Gastrocnemius medialis (tissue), 4 donors: ENCODE data around the gene C10orf95.

Experiments used
- CTCF ChIP-seq, 5 experiments: fragments of 450-650 bp in 3 of 5; fragments of 200-600 bp in 2 of 5; sonication (generic) in 2 of 5; IDR thresholded peaks in 4 of 5; conservative IDR thresholded peaks in 1 of 5; 1 replicate in 4 of 5; 2 replicates in 1 of 5; pipeline ENCODE4 v1.5.1; 2016 to 2019; ENCODE audit warnings: antibody characterized with exemption in 5 of 5, mild to moderate bottlenecking in 3 of 5, moderate library complexity in 3 of 5
- POLR2A ChIP-seq, 2 donors: fragments of 450-650 bp; IDR thresholded peaks; one replicate each; pipeline ENCODE4 v1.6.1; 2017; ENCODE audit warnings: antibody characterized with exemption in 2 of 2, mild to moderate bottlenecking in 2 of 2, moderate library complexity in 2 of 2

GRCh38 chr10:102420714-102421506, 30.4 kb downstream of the C10orf95 start, which contains the start of gene FBXL15:
- peak in 2 of 5 experiments; percentile 22 to 41 for TF ChIP-seq CTCF (IDR thresholded peaks at IDR 0.05 in 4 of 5, conservative IDR thresholded peaks at IDR 0.05 in 1 of 5)
- peak; percentile 30 to 39 for TF ChIP-seq POLR2A (IDR thresholded peaks at IDR 0.05)
